ENCODE results near the gene TCF7. TPM values are rescaled to one million over a fixed set of nuclear protein-coding genes. Genes with fewer than 3 reads are reported as not detected.
A peak's percentile ranks its signal among the peaks of the same experiment; 100 is the strongest.

Gene TCF7
- total RNA-seq, 1 donor from 2014 or later: 0.82 TPM

GRCh38 chr5:134183481-134183880 is 69.0 kb downstream of the TCF7 start:
- DNase-seq: no peak

- peak; percentile 75 for DNase-seq
Measured at GRCh38 chr5:134184155-134185135, 70.0 kb downstream of the TCF7 start.

- peak; percentile 42 for DNase-seq
Measured at GRCh38 chr5:134188092-134188491, 73.6 kb downstream of the TCF7 start.

GRCh38 chr5:134189031-134189430 is 74.5 kb downstream of the TCF7 start:
- no peak for DNase-seq

- no peak for DNase-seq
Measured at GRCh38 chr5:134195666-134196065, 81.2 kb downstream of the TCF7 start.

Small RNA genes lying within 50 kb of the gene (small RNA-seq; reads per million reads assigned to genes)
- not detected for gene AC008608.1 (ENCODE audit: low replicate concordance)

Other genes starting within 250 kb of the TCF7 start
- 80.0 TPM for gene C5orf15, start 146.1 kb upstream of the TCF7 start, total RNA-seq
- 252 TPM for gene VDAC1, start 109.7 kb upstream of the TCF7 start, total RNA-seq
- 287 TPM for gene SKP1, start 62.3 kb downstream of the TCF7 start, total RNA-seq
- 198 TPM for gene PPP2CA, start 111.4 kb downstream of the TCF7 start, total RNA-seq

All from tongue (tissue), 3 donors.